Endothelial cell of umbilical vein (primary cell): ENCODE data around the gene IGFBP2. TPM values are rescaled to one million over a fixed set of nuclear protein-coding genes. Genes with fewer than 3 reads are reported as not detected.

Experiments
- BruUV-seq: library from RNA; stranded (reverse); fragments of 400-500 nt; replicated peaks from 2 replicates; lab custom pipeline; 2021; lab: Mats Ljungman, UMichigan
- CTCF ChIA-PET: fragments of 300-600, 350-600 bp; sonication (Branson Sonifier 250); formaldehyde crosslinking; loops from one replicate; lab custom pipeline; 2021; ENCODE audit warnings: antibody characterized with exemption, inconsistent platforms; lab: Charles Lee
- POLR2A ChIA-PET: fragments of 300-600, 350-600 bp; sonication (Branson Sonifier 250); formaldehyde crosslinking; loops from one replicate; lab custom pipeline; 2021; ENCODE audit warnings: antibody characterized with exemption, inconsistent platforms; lab: Charles Lee
- DNase-seq: peaks from one replicate; pipeline ENCODE4 v3.0.0-alpha.2; 2011; ENCODE audit warnings: low read depth, low spot score
- FAIRE-seq: peaks from 2 replicates; lab custom pipeline; 2011; peaks lifted over from hg19 to GRCh38; lab: Jason Lieb, UNC
- H2AFZ ChIP-seq: 2 replicates; pipeline ENCODE4 v1.6.0; 2012; ENCODE audit warnings: low read depth, low read length, control low read depth, inconsistent platforms
- H3K27ac ChIP-seq: 2 replicates; pipeline ENCODE4 v1.5.1; 2011; ENCODE audit warnings: low read depth, mild to moderate bottlenecking, control low read depth, low read length, moderate library complexity; ENCODE audit not compliant: insufficient read depth
- H3K27me3 ChIP-seq, 2 experiments: 2 replicates each; pipeline versions ENCODE4 v1.6.0 to v1.6.1; 2011; ENCODE audit warnings: low read length in 2 of 2, mixed read lengths in 1 of 2; ENCODE audit not compliant: control insufficient read depth in 2 of 2, insufficient read depth in 2 of 2
- H3K36me3 ChIP-seq, 2 experiments: 2 replicates in 1 of 2; 3 replicates in 1 of 2; pipeline ENCODE4 v1.5.1; 2011; ENCODE audit warnings: low read length in 2 of 2, mild to moderate bottlenecking in 1 of 2, moderate library complexity in 1 of 2; ENCODE audit not compliant: control insufficient read depth in 2 of 2, insufficient read depth in 2 of 2; ENCODE audit errors: extremely low read depth in 1 of 2
- H3K4me1 ChIP-seq: 3 replicates; pipeline ENCODE4 v1.5.1; 2011; ENCODE audit warnings: mild to moderate bottlenecking, low read length; ENCODE audit not compliant: control insufficient read depth, insufficient read depth; ENCODE audit errors: extremely low read depth
- H3K4me2 ChIP-seq: 2 replicates; pipeline ENCODE4 v1.6.1; 2011; ENCODE audit warnings: low read length, control low read depth, mixed read lengths; ENCODE audit not compliant: insufficient read depth
- H3K4me3 ChIP-seq, 3 experiments: fragments of 200-600 bp in 1 of 3; sonication (generic), shearing (Covaris generic) in 1 of 3; replicated peaks in 1 of 3; 2 replicates each; pipeline ENCODE4 v1.5.1; 2011 to 2016; ENCODE audit warnings: control low read depth in 3 of 3, low read length in 3 of 3, mild to moderate bottlenecking in 2 of 3, inconsistent platforms in 1 of 3, low read depth in 1 of 3, moderate library complexity in 1 of 3; ENCODE audit not compliant: insufficient read depth in 1 of 3
- H3K79me2 ChIP-seq: 2 replicates; pipeline ENCODE4 v1.6.0; 2012; ENCODE audit warnings: low read length, inconsistent platforms; ENCODE audit not compliant: control insufficient read depth, insufficient read depth
- H3K9ac ChIP-seq: replicated peaks from 2 replicates; pipeline ENCODE3; 2011; ENCODE audit warnings: low read length, control low read depth; ENCODE audit not compliant: insufficient read depth; ENCODE audit errors: extremely low read depth
- H3K9me1 ChIP-seq: replicated peaks from 3 replicates; pipeline ENCODE4 v1.6.0; 2011; ENCODE audit warnings: mild to moderate bottlenecking, low read length; ENCODE audit not compliant: control insufficient read depth, insufficient read depth; ENCODE audit errors: extremely low read depth
- H3K9me3 ChIP-seq: replicated peaks from 2 replicates; pipeline ENCODE4 v1.5.1; 2012; ENCODE audit warnings: low read length, inconsistent platforms; ENCODE audit not compliant: control insufficient read depth, insufficient read depth
- H4K20me1 ChIP-seq: replicated peaks from 2 replicates; pipeline ENCODE3; 2011; ENCODE audit warnings: mild to moderate bottlenecking, low read length; ENCODE audit not compliant: control insufficient read depth, insufficient read depth; ENCODE audit errors: extremely low read depth
- EZH2 ChIP-seq: IDR thresholded peaks from 2 replicates; pipeline ENCODE4 v1.6.1; 2012; ENCODE audit warnings: borderline replicate concordance, low read depth, mild to moderate bottlenecking, moderate library complexity, low read length, inconsistent platforms; ENCODE audit not compliant: severe bottlenecking
- FOS ChIP-seq: IDR thresholded peaks from 2 replicates; pipeline ENCODE4 v1.6.1; 2011; ENCODE audit warnings: mild to moderate bottlenecking, low read length, moderate library complexity, borderline replicate concordance; ENCODE audit not compliant: insufficient read depth
- GATA2 ChIP-seq: IDR thresholded peaks from 2 replicates; pipeline ENCODE4 v1.7.0; 2011; ENCODE audit warnings: low read depth, mild to moderate bottlenecking, moderate library complexity, mixed read lengths, low read length; ENCODE audit not compliant: insufficient read length, insufficient read depth
- JUN ChIP-seq: IDR thresholded peaks from 2 replicates; pipeline ENCODE4 v1.6.1; 2011; ENCODE audit warnings: borderline replicate concordance, low read depth; ENCODE audit not compliant: insufficient read length, insufficient read depth
- MYC ChIP-seq: IDR thresholded peaks from one replicate; pipeline ENCODE4 v1.6.1; 2011; ENCODE audit warnings: mild to moderate bottlenecking, low read depth, low read length
- POLR2A ChIP-seq: IDR thresholded peaks from 2 replicates; pipeline ENCODE4 v1.6.1; 2012; ENCODE audit warnings: low read depth, mild to moderate bottlenecking, control low read depth, low read length
- POLR2AphosphoS5 ChIP-seq: IDR thresholded peaks from 2 replicates; pipeline ENCODE4 v1.6.1; 2012; ENCODE audit warnings: low read depth, mild to moderate bottlenecking, control low read depth, low read length, moderate library complexity; ENCODE audit not compliant: insufficient read depth
- dilution Hi-C: fragments of 300-500 bp; cut with MboI; formaldehyde crosslinking; loops from one replicate; pipeline ENCODE4 v1.15.0; 2019; ENCODE audit warnings: low sequenced_read_pairs; ENCODE audit not compliant: extremely low pct_ligation_motif_present
- intact Hi-C: fragments of 100-400 bp; cut with micrococcal nuclease; formaldehyde crosslinking; loops from one replicate; pipeline ENCODE4 v1.10.0; 2022
- polyA plus RNA-seq, 4 experiments: library from polyadenylated mRNA; depleted of rRNA in 3 of 4; stranded (reverse) in 3 of 4; unstranded in 1 of 4; fragments of >200 nt; gene quantifications; 2 replicates each; pipeline versions ENCODE4 v1.2.1 to v1.2.3, GENCODE V29; 2011 to 2012; ENCODE audit warnings: missing spikeins in 1 of 4
- total RNA-seq: library from RNA; stranded (reverse); gene quantifications from 2 replicates; pipeline ENCODE4 v1.2.3, GENCODE V29; 2021
- TF ChIP-seq, protein P1 (sequence below): IDR thresholded peaks from 2 replicates; pipeline ENCODE4 v1.6.1; 2011; ENCODE audit not compliant: insufficient read depth, insufficient read length
- TF ChIP-seq, protein P2 (sequence below), 2 donors: IDR thresholded peaks; 1 replicate in 1 of 2; 2 replicates in 1 of 2; pipeline ENCODE4 v1.5.1; 2011; ENCODE audit warnings: low read length in 2 of 2, mild to moderate bottlenecking in 2 of 2, moderate library complexity in 2 of 2, control low read depth in 1 of 2, inconsistent platforms in 1 of 2, low read depth in 1 of 2; ENCODE audit not compliant: insufficient read depth in 1 of 2; ENCODE audit errors: extremely low read depth in 1 of 2

IGFBP2 gene
- total and polyA plus RNA-seq, 2 donors (not counting 3 experiments of a cell fraction or from before 2014, with no cell fraction given) = 212 to 261 TPM

DNA sequence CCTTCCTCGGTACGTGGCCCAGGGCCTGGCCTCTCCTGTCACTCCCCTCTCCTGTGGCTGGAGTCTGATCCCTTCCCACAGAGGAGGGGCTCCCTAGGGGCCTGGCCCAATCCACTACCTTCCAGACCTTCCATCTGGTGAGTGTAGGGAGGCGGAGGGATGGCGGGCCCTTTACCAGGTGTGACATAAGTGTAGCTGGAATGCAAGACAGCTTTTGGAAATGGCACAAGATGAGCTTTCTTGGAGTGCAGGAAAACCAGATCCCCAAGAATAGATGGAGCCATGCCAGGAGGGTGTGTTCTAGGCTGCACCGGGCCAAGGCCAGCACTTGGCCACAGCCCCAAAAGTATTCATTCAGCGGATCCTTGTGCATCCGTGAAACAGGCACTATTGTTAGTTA, 32.0 kb downstream of the IGFBP2 start:
- H3K27me3 ChIP-seq = no peaks in the 10 kb centered on the region
- dilution Hi-C loops (no loop called here), intact Hi-C loops (loop anchor here (5.0 kb wide), 3 partner anchors 68 to 443 kb away; no protein-coding TSS in a partner anchor)
- no peaks in the 10 kb centered on the region for H4K20me1 ChIP-seq
- no peaks in the 10 kb centered on the region for H3K9me3 ChIP-seq
- no peak for DNase-seq
- no peak overlapping the region for H3K27ac ChIP-seq
- H3K9me1 ChIP-seq = no peaks in the 10 kb centered on the region
- peaks cover 0 to 2% of the 10 kb centered on the region in 2 experiments for H3K36me3 ChIP-seq
- H3K9ac ChIP-seq = no peak overlapping the region
- CTCF ChIA-PET = interaction anchor here (0.8 to 12.6 kb wide), 10 partner anchors 18 to 631 kb away, joined by 3 to 583 read pairs (median 7); no protein-coding TSS in a partner anchor
- no peak for FAIRE-seq
- BruUV-seq = no TSS peak
- H3K79me2 ChIP-seq = no peaks in the 10 kb centered on the region
- no peak overlapping the region for H3K4me3 ChIP-seq
- H3K4me2 ChIP-seq = no peak overlapping the region
- POLR2A ChIA-PET = no interaction called here
- TF ChIP-seq MYC (no peak), GATA2 (no peak), FOS (no peak), POLR2AphosphoS5 (no peak), JUN (no peak), EZH2 (no peak), POLR2A (no peak)
- TF ChIP-seq, protein P1, sequence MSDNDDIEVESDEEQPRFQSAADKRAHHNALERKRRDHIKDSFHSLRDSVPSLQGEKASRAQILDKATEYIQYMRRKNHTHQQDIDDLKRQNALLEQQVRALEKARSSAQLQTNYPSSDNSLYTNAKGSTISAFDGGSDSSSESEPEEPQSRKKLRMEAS = no peak
- TF ChIP-seq, protein P2, sequence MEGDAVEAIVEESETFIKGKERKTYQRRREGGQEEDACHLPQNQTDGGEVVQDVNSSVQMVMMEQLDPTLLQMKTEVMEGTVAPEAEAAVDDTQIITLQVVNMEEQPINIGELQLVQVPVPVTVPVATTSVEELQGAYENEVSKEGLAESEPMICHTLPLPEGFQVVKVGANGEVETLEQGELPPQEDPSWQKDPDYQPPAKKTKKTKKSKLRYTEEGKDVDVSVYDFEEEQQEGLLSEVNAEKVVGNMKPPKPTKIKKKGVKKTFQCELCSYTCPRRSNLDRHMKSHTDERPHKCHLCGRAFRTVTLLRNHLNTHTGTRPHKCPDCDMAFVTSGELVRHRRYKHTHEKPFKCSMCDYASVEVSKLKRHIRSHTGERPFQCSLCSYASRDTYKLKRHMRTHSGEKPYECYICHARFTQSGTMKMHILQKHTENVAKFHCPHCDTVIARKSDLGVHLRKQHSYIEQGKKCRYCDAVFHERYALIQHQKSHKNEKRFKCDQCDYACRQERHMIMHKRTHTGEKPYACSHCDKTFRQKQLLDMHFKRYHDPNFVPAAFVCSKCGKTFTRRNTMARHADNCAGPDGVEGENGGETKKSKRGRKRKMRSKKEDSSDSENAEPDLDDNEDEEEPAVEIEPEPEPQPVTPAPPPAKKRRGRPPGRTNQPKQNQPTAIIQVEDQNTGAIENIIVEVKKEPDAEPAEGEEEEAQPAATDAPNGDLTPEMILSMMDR (IDR thresholded peaks at IDR 0.05; ENCODE audit: extremely low read depth in 1 of 2, insufficient read depth in 1 of 2, low read depth in 1 of 2, low read length in 2 of 2) = no peak
- no peak overlapping the region for H2AFZ ChIP-seq
- H3K4me1 ChIP-seq = peaks cover 8% of the 10 kb centered on the region
